Endodermal cell (in vitro differentiated cells): ENCODE results near the gene CD44. TPM values are rescaled to one million over a fixed set of nuclear protein-coding genes. Genes with fewer than 3 reads are reported as not detected.

Experiments used
- DNase-seq: peaks from one replicate; pipeline ENCODE4 v3.0.0-alpha.2; 2017
- H3K27ac ChIP-seq: 2 replicates; pipeline ENCODE4 v1.5.1; 2013; ENCODE audit warnings: mild to moderate bottlenecking, low read depth, low read length, moderate library complexity
- H3K27me3 ChIP-seq: 2 replicates; pipeline ENCODE4 v1.6.1; 2013; ENCODE audit warnings: mild to moderate bottlenecking, low read length, moderate library complexity; ENCODE audit not compliant: insufficient read depth, control insufficient read depth, poor library complexity, severe bottlenecking
- H3K36me3 ChIP-seq: 2 replicates; pipeline ENCODE4 v1.7.0; 2013; ENCODE audit warnings: mild to moderate bottlenecking, low read length, moderate library complexity; ENCODE audit not compliant: control insufficient read depth, insufficient read depth
- H3K4me1 ChIP-seq: one replicate; pipeline ENCODE4 v1.7.0; 2013; ENCODE audit warnings: low read length; ENCODE audit not compliant: control insufficient read depth, insufficient read depth
- H3K4me3 ChIP-seq: 2 replicates; pipeline ENCODE4 v1.5.1; 2013; ENCODE audit warnings: mild to moderate bottlenecking, low read length, moderate library complexity
- H3K9ac ChIP-seq: 2 replicates; pipeline ENCODE4 v1.6.1; 2013; ENCODE audit warnings: mild to moderate bottlenecking, low read length, moderate library complexity; ENCODE audit not compliant: poor library complexity, severe bottlenecking; ENCODE audit errors: extremely low read depth
- H3K9me3 ChIP-seq: 2 replicates; pipeline ENCODE4 v1.6.1; 2013; ENCODE audit warnings: mild to moderate bottlenecking, low read length, moderate library complexity; ENCODE audit not compliant: control insufficient read depth
- H3K27ac Mint-ChIP-seq: 2 replicates; pipeline ENCODE4 v1.8.0; 2020; ENCODE audit warnings: mixed read lengths
- H3K27me3 Mint-ChIP-seq: 2 replicates; pipeline ENCODE4 v1.8.0; 2021; ENCODE audit warnings: mild to moderate bottlenecking, mixed read lengths; ENCODE audit not compliant: insufficient read depth
- H3K36me3 Mint-ChIP-seq: 2 replicates; pipeline ENCODE4 v1.8.0; 2020; ENCODE audit warnings: low read depth, mixed read lengths
- H3K4me1 Mint-ChIP-seq: 2 replicates; pipeline ENCODE4 v1.8.0; 2020; ENCODE audit warnings: mixed read lengths
- H3K4me3 Mint-ChIP-seq: 2 replicates; pipeline ENCODE4 v1.8.0; 2020; ENCODE audit warnings: mild to moderate bottlenecking, moderate library complexity, mixed read lengths
- H3K9me3 Mint-ChIP-seq: 2 replicates; pipeline ENCODE4 v1.8.0; 2020; ENCODE audit warnings: mild to moderate bottlenecking, mixed read lengths
- CTCF ChIP-seq: fragments of 200-600 bp; sonication (generic); conservative IDR thresholded peaks from 2 replicates; pipeline ENCODE4 v1.5.0; 2021; ENCODE audit warnings: antibody characterized with exemption, mild to moderate bottlenecking
- WGBS, 2 experiments: methylation state at CpG; one replicate each; pipeline versions ENCODE4 v1.1.5 to v1.1.7; 2013; ENCODE audit warnings: missing lambda C conversion rate in 2 of 2, mixed read lengths in 1 of 2; ENCODE audit not compliant: insufficient coverage in 1 of 2, insufficient read length in 1 of 2; 5-methylcytosine and 5-hydroxymethylcytosine counted together
- total RNA-seq, 2 donors: library from RNA; stranded (reverse); fragmentation: NEBNext Ultra II Directional in 1 of 2; extraction: Animal tissue kit (Norgen Biotek cat#: 25700) in 1 of 2; gene quantifications; 2 replicates in 1 of 2; 3 replicates in 1 of 2; pipeline ENCODE4 v1.2.1, GENCODE V29; 2021

Gene CD44
- total RNA-seq, 2 donors from 2014 or later, result 1.2 to 4.6 TPM

DNA sequence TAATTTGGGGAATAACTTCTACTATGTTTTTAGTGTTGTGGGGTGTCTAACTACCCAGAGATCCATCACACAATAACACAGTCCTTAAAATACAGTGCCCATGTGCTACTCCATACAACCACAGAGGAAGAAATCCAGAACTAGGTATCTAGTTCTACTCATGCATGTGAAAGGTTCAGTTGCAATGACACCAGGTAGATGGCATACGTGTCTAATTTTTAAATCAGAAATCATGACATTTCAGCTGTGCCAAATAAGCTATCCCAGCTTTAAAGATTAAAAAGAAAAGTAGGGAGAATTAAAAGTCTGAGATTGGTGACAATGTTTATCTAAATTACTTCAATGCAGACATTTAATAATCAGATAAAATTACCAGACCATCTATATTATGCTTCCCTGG is 122.2 kb downstream of the CD44 start:
- no peaks in the 10 kb centered on the region for H3K27me3 Mint-ChIP-seq
- 95% methylated on average over 1 of the region's 1 CpG; no CpG with 5 or more reads in 1 of the 2 experiments for WGBS, 2 experiments
- TF ChIP-seq CTCF, result no peak
- H3K36me3 Mint-ChIP-seq, result no peaks in the 10 kb centered on the region
- no peaks in the 10 kb centered on the region for H3K27me3 ChIP-seq
- H3K27ac Mint-ChIP-seq, result no peak overlapping the region
- no peaks in the 10 kb centered on the region for H3K9me3 Mint-ChIP-seq
- DNase-seq, result no peak
- no peaks in the 10 kb centered on the region for H3K36me3 ChIP-seq
- no peaks in the 10 kb centered on the region for H3K9me3 ChIP-seq
- H3K4me1 Mint-ChIP-seq, result peaks cover 6% of the 10 kb centered on the region
- H3K27ac ChIP-seq, result no peak overlapping the region
- no peak overlapping the region for H3K4me3 Mint-ChIP-seq
- H3K4me1 ChIP-seq, result peaks cover 7% of the 10 kb centered on the region
- H3K9ac ChIP-seq, result no peak overlapping the region
- no peak overlapping the region for H3K4me3 ChIP-seq

- Histone ChIP-seq H3K4me3 (no peak overlapping the region), H3K9ac (no peak overlapping the region), H3K27ac (no peak overlapping the region), H3K9me3 (no peaks in the 10 kb centered on the region), H3K36me3 (no peaks in the 10 kb centered on the region), H3K4me1 (peaks cover 8% of the 10 kb centered on the region), H3K27me3 (no peaks in the 10 kb centered on the region)
- DNase-seq, result no peak
- no peaks in the 10 kb centered on the region for H3K36me3 Mint-ChIP-seq
- H3K4me1 Mint-ChIP-seq, result peaks cover 9% of the 10 kb centered on the region
- WGBS, 2 experiments, result 91 to 100% methylated on average over 2 to 3 of the region's 3 CpGs
- no peak for TF ChIP-seq CTCF
- no peaks in the 10 kb centered on the region for H3K9me3 Mint-ChIP-seq
- H3K4me3 Mint-ChIP-seq, result no peak overlapping the region
- no peak overlapping the region for H3K27ac Mint-ChIP-seq
- no peaks in the 10 kb centered on the region for H3K27me3 Mint-ChIP-seq
Observed at GRCh38 chr11:35262056-35262455, 123.1 kb downstream of the CD44 start.

DNA sequence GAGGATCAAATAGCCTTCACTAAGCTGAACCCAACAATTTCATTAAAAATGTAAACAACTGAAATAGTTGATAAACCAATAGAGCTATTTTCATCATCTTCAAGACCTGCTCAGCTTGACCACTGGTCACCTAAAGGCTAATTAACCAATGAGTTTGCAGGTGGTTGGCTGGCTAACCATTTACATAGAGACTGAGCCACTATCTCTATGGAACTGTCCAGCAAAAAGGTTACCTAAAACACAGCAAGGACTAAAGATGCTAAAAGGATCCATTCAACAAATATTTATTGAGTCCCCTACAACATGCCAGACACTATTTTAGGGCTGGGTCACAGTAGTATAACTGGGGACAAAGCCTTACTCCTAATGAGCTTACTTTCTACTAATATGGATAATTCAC is 123.8 kb downstream of the CD44 start:
- H3K4me3 ChIP-seq, result no peak overlapping the region
- peaks cover 11% of the 10 kb centered on the region for H3K4me1 ChIP-seq
- no peaks in the 10 kb centered on the region for H3K9me3 ChIP-seq
- H3K9me3 Mint-ChIP-seq, result no peaks in the 10 kb centered on the region
- H3K36me3 Mint-ChIP-seq, result no peaks in the 10 kb centered on the region
- TF ChIP-seq CTCF, result no peak
- H3K9ac ChIP-seq, result no peak overlapping the region
- H3K27ac Mint-ChIP-seq, result no peak overlapping the region
- H3K27me3 Mint-ChIP-seq, result no peaks in the 10 kb centered on the region
- no peak for DNase-seq
- H3K27me3 ChIP-seq, result no peaks in the 10 kb centered on the region
- no peak overlapping the region for H3K4me3 Mint-ChIP-seq
- no peaks in the 10 kb centered on the region for H3K36me3 ChIP-seq
- H3K4me1 Mint-ChIP-seq, result peaks cover 13% of the 10 kb centered on the region
- no peak overlapping the region for H3K27ac ChIP-seq
